IPS-20b (cell line): Measurements from ENCODE around the gene TTBK2.
"Not testable (repeated sequence)": the region's sequence is repeated elsewhere in the genome, so short reads cannot be mapped to it uniquely, and the experiment has no call there.

Experiments used
- H3K27ac ChIP-seq: one replicate; pipeline ENCODE4 v1.5.1; 2013; ENCODE audit warnings: low read length
- H3K27me3 ChIP-seq: 2 replicates; pipeline ENCODE4 v1.6.1; 2013; ENCODE audit warnings: mild to moderate bottlenecking, low read length, inconsistent platforms; ENCODE audit not compliant: insufficient read depth
- H3K36me3 ChIP-seq: 2 replicates; pipeline ENCODE4 v1.6.1; 2013; ENCODE audit warnings: low read depth, mild to moderate bottlenecking, inconsistent platforms, low read length, moderate library complexity; ENCODE audit not compliant: insufficient read depth
- H3K4me1 ChIP-seq: 2 replicates; pipeline ENCODE4 v1.6.1; 2013; ENCODE audit warnings: mild to moderate bottlenecking, control low read depth, inconsistent platforms, low read length, moderate library complexity; ENCODE audit not compliant: insufficient read depth
- H3K4me3 ChIP-seq: 2 replicates; pipeline ENCODE4 v1.5.1; 2013; ENCODE audit warnings: mild to moderate bottlenecking, low read length, inconsistent platforms
- H3K9ac ChIP-seq: 2 replicates; pipeline ENCODE4 v1.6.1; 2013; ENCODE audit warnings: low read depth, mild to moderate bottlenecking, inconsistent platforms, low read length, moderate library complexity
- H3K9me3 ChIP-seq: 2 replicates; pipeline ENCODE4 v1.6.1; 2013; ENCODE audit warnings: mild to moderate bottlenecking, low read depth, low read length, inconsistent platforms; ENCODE audit not compliant: insufficient read depth

Gene TTBK2

GRCh38 chr15:42893911-42894310 is 26.7 kb downstream of the TTBK2 start:
- H3K4me3 ChIP-seq, H3K9me3 ChIP-seq, H3K36me3 ChIP-seq, H3K27ac ChIP-seq, H3K9ac ChIP-seq, H3K27me3 ChIP-seq: not testable (repeated sequence)
- peaks cover 14% of the 10 kb centered on the region for H3K4me1 ChIP-seq

GRCh38 chr15:42891569-42891968 is 29.0 kb downstream of the TTBK2 start:
- Histone ChIP-seq H3K9me3 (no peaks in the 10 kb centered on the region), H3K4me1 (peaks cover 14% of the 10 kb centered on the region), H3K9ac (no peak overlapping the region), H3K27ac (no peak overlapping the region), H3K27me3 (no peaks in the 10 kb centered on the region), H3K36me3 (no peaks in the 10 kb centered on the region), H3K4me3 (no peak overlapping the region)

GRCh38 chr15:42890161-42890913 is 30.2 kb downstream of the TTBK2 start:
- H3K4me3 ChIP-seq = peak overlapping the region; percentile 33; the same call in 1 of the 2 replicates
- no peaks in the 10 kb centered on the region for H3K27me3 ChIP-seq
- H3K9me3 ChIP-seq = no peaks in the 10 kb centered on the region
- no peaks in the 10 kb centered on the region for H3K36me3 ChIP-seq
- H3K4me1 ChIP-seq = peaks cover 14% of the 10 kb centered on the region
- H3K27ac ChIP-seq = no peak overlapping the region
- peak overlapping the region; percentile 3; the same call in 1 of the 2 replicates for H3K9ac ChIP-seq

DNA sequence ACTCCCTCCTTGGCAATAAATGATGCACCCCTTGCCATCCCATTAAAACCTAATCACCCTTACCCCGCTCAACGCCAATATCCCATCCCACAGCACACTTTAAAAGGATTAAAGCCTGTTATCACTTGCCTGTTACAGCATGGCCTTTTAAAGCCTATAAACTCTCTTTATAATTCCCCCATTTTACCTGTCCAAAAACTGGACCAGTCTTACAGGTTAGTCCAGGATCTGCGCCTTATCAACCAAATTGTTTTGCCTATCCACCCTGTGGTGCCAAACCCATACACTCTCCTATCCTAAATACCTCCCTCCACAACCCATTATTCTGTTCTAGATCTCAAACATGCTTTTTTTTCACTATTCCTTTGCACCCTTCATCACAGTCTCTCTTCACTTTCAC is 33.2 kb downstream of the TTBK2 start:
- H3K9me3 ChIP-seq, H3K27me3 ChIP-seq, H3K36me3 ChIP-seq, H3K27ac ChIP-seq, H3K9ac ChIP-seq, H3K4me3 ChIP-seq: not testable (repeated sequence)
- H3K4me1 ChIP-seq = peaks cover 14% of the 10 kb centered on the region

DNA sequence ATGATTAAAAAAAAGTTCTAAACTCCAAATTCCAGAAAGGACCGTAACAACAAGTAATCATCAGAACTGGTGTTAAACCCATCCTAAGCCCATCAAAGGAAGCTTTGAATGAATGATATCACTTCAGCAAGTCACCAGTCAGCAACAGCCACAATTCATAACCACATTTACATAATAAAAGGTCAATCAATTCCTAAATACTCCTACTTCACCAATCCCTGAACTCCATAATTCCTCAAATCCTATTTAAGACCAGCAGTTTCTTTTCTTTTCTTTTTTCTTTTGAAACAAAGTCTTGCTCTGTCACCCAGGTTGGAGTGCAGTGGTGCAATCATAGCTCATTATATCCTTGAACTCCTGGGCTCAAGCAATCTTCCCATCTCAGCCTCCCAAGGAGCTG is 40.5 kb downstream of the TTBK2 start:
- Histone ChIP-seq H3K9me3 (no peaks in the 10 kb centered on the region), H3K9ac (no peak overlapping the region), H3K27ac (no peak overlapping the region), H3K36me3 (no peaks in the 10 kb centered on the region), H3K27me3 (no peaks in the 10 kb centered on the region), H3K4me3 (no peak overlapping the region), H3K4me1 (no peaks in the 10 kb centered on the region)

DNA sequence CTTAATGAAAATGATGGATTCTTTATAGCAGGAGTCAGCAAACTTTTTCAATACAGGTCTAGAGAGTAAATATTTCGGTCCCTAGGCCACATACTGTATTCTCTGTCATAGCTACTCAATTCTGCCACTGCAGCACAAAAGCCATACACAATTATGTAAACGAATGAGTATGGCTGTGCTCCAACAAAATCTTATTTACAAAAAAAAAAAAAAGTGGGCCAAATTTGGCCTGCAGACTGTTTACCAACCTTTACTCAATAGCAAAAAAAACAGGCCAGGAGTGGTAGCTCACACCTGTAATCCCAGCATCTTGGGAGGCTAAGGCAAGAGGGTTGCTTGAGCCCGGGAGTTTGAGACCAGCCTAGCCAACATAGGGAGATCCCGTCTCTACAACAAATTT is 41.1 kb downstream of the TTBK2 start:
- Histone ChIP-seq H3K27ac (no peak overlapping the region), H3K4me3 (no peak overlapping the region), H3K9ac (no peak overlapping the region), H3K9me3 (no peaks in the 10 kb centered on the region), H3K27me3 (no peaks in the 10 kb centered on the region), H3K4me1 (no peaks in the 10 kb centered on the region), H3K36me3 (no peaks in the 10 kb centered on the region)

DNA sequence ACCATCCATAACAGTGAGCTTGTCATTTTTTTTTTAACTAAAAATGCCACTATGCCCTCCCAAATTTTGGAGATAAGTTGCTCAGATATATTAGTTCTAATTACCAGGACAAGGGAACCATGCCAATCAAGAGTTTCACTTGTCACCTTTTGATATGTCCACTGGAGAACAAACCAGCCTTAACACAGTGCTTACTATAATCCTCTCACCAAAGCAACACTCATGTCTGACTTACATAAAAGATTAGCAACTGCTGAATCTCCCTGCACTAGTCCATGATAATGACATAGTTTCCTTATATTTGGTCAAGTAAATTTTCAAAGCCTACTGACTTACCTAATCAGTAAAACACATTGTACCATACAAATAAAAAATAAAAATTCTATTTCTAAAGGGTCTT is 44.4 kb downstream of the TTBK2 start:
- Histone ChIP-seq H3K9me3 (no peaks in the 10 kb centered on the region), H3K36me3 (no peaks in the 10 kb centered on the region), H3K4me1 (no peaks in the 10 kb centered on the region), H3K4me3 (no peak overlapping the region), H3K27me3 (no peaks in the 10 kb centered on the region), H3K9ac (no peak overlapping the region), H3K27ac (no peak overlapping the region)

GRCh38 chr15:42868683-42869082 is 51.9 kb downstream of the TTBK2 start:
- no peak overlapping the region for H3K27ac ChIP-seq
- no peak overlapping the region for H3K4me3 ChIP-seq
- no peak overlapping the region for H3K9ac ChIP-seq
- no peaks in the 10 kb centered on the region for H3K27me3 ChIP-seq
- no peaks in the 10 kb centered on the region for H3K9me3 ChIP-seq
- H3K4me1 ChIP-seq = no peaks in the 10 kb centered on the region
- H3K36me3 ChIP-seq = no peaks in the 10 kb centered on the region

- Histone ChIP-seq H3K36me3 (no peaks in the 10 kb centered on the region), H3K4me3 (no peak overlapping the region), H3K9ac (no peak overlapping the region), H3K27ac (no peak overlapping the region), H3K4me1 (no peaks in the 10 kb centered on the region), H3K27me3 (no peaks in the 10 kb centered on the region), H3K9me3 (no peaks in the 10 kb centered on the region)
Observed at GRCh38 chr15:42863572-42864239, 56.9 kb downstream of the TTBK2 start.

- no peak overlapping the region for H3K27ac ChIP-seq
- H3K27me3 ChIP-seq = no peaks in the 10 kb centered on the region
- H3K4me3 ChIP-seq = no peak overlapping the region
- peaks cover 4% of the 10 kb centered on the region; the same call in 1 of the 2 replicates for H3K9me3 ChIP-seq
- H3K36me3 ChIP-seq = no peaks in the 10 kb centered on the region
- H3K4me1 ChIP-seq = no peaks in the 10 kb centered on the region
- no peak overlapping the region for H3K9ac ChIP-seq
Observed at GRCh38 chr15:42858999-42859789, 61.4 kb downstream of the TTBK2 start.

GRCh38 chr15:42858540-42858939 is 62.0 kb downstream of the TTBK2 start:
- peaks cover 4% of the 10 kb centered on the region; the same call in 1 of the 2 replicates for H3K9me3 ChIP-seq
- H3K4me3 ChIP-seq = no peak overlapping the region

More at GRCh38 chr15:42858540-42858939, 62.0 kb downstream of the TTBK2 start:
- no peaks in the 10 kb centered on the region for H3K27me3 ChIP-seq
- H3K9ac ChIP-seq = no peak overlapping the region; the same call in 1 of the 2 replicates
- no peak overlapping the region for H3K27ac ChIP-seq
- no peaks in the 10 kb centered on the region for H3K36me3 ChIP-seq
- no peaks in the 10 kb centered on the region for H3K4me1 ChIP-seq
